Mesenchymal stem cell (in vitro differentiated cells and primary cell): ENCODE measurements around the gene TTC9B.
A peak's percentile ranks its signal among the peaks of the same experiment; 100 is the strongest.
"Not testable (repeated sequence)": the region's sequence is repeated elsewhere in the genome, so short reads cannot be mapped to it uniquely, and the experiment has no call there.

Experiments
- DNase-seq: peaks from one replicate; pipeline ENCODE4 v3.0.0-alpha.2; 2013
- H2AFZ ChIP-seq: one replicate; pipeline ENCODE4 v1.6.1; 2013; ENCODE audit warnings: low read depth, mild to moderate bottlenecking, control low read depth, inconsistent platforms, low read length, moderate library complexity
- H2AK5ac ChIP-seq: 2 replicates; pipeline ENCODE4 v1.6.1; 2013; ENCODE audit warnings: low read length, moderate library complexity, mild to moderate bottlenecking, inconsistent platforms; ENCODE audit not compliant: severe bottlenecking
- H2BK120ac ChIP-seq: one replicate; pipeline ENCODE4 v1.6.1; 2013; ENCODE audit warnings: low read depth, mild to moderate bottlenecking, inconsistent platforms, low read length, moderate library complexity
- H2BK12ac ChIP-seq, 2 experiments: one replicate each; pipeline ENCODE4 v1.6.1; 2013; ENCODE audit warnings: inconsistent platforms in 2 of 2, low read length in 2 of 2, mild to moderate bottlenecking in 2 of 2, moderate library complexity in 2 of 2, control low read depth in 1 of 2
- H2BK15ac ChIP-seq: one replicate; pipeline ENCODE4 v1.6.1; 2013; ENCODE audit warnings: mild to moderate bottlenecking, low read depth, inconsistent platforms; ENCODE audit not compliant: poor library complexity, severe bottlenecking
- H2BK5ac ChIP-seq: 2 replicates; pipeline ENCODE4 v1.6.1; 2013; ENCODE audit warnings: low read depth, mild to moderate bottlenecking, low read length, control low read depth, inconsistent platforms; ENCODE audit not compliant: poor library complexity, severe bottlenecking
- H3K14ac ChIP-seq, 2 experiments: one replicate each; pipeline ENCODE4 v1.6.1; 2013; ENCODE audit warnings: inconsistent platforms in 2 of 2, low read length in 2 of 2, control low read depth in 1 of 2, mild to moderate bottlenecking in 1 of 2, moderate library complexity in 1 of 2
- H3K18ac ChIP-seq, 2 experiments: one replicate each; pipeline ENCODE4 v1.6.1; 2013; ENCODE audit warnings: inconsistent platforms in 2 of 2, low read length in 2 of 2, control low read depth in 1 of 2, low read depth in 1 of 2, mild to moderate bottlenecking in 1 of 2
- H3K23ac ChIP-seq, 2 experiments: one replicate each; pipeline ENCODE4 v1.6.1; 2013; ENCODE audit warnings: inconsistent platforms in 2 of 2, low read length in 2 of 2, mild to moderate bottlenecking in 2 of 2, moderate library complexity in 2 of 2, control low read depth in 1 of 2
- H3K27ac ChIP-seq: 2 replicates; pipeline ENCODE4 v1.5.1; 2013; ENCODE audit warnings: mild to moderate bottlenecking, moderate library complexity, low read length, control low read depth, inconsistent platforms; ENCODE audit not compliant: poor library complexity, severe bottlenecking
- H3K27me3 ChIP-seq, 2 experiments: 2 replicates each; pipeline versions ENCODE4 v1.6.1 to v1.7.0; 2013; ENCODE audit warnings: low read length in 2 of 2, mild to moderate bottlenecking in 2 of 2, moderate library complexity in 2 of 2, control low read depth in 1 of 2, inconsistent platforms in 1 of 2; ENCODE audit not compliant: control insufficient read depth in 1 of 2, insufficient read depth in 1 of 2
- H3K36me3 ChIP-seq, 2 experiments: 2 replicates each; pipeline versions ENCODE4 v1.6.1 to v1.7.0; 2013; ENCODE audit warnings: low read length in 2 of 2, control low read depth in 1 of 2, inconsistent platforms in 1 of 2, low read depth in 1 of 2, mild to moderate bottlenecking in 1 of 2; ENCODE audit not compliant: insufficient read depth in 2 of 2, control insufficient read depth in 1 of 2
- H3K4ac ChIP-seq, 2 experiments: one replicate each; pipeline ENCODE4 v1.6.1; 2013; ENCODE audit warnings: inconsistent platforms in 2 of 2, low read length in 2 of 2, mild to moderate bottlenecking in 2 of 2, moderate library complexity in 2 of 2, control low read depth in 1 of 2, low read depth in 1 of 2
- H3K4me1 ChIP-seq: 2 replicates; pipeline ENCODE4 v1.6.1; 2013; ENCODE audit warnings: low read depth, low read length, control low read depth; ENCODE audit not compliant: control insufficient read depth, insufficient read depth
- H3K4me2 ChIP-seq: 2 replicates; pipeline ENCODE4 v1.6.1; 2013; ENCODE audit warnings: low read length, mild to moderate bottlenecking, inconsistent platforms; ENCODE audit not compliant: poor library complexity, severe bottlenecking
- H3K4me3 ChIP-seq, 2 experiments: 2 replicates each; pipeline versions ENCODE4 v1.5.1 to v1.7.0; 2013; ENCODE audit warnings: low read length in 2 of 2, mild to moderate bottlenecking in 2 of 2, control low read depth in 1 of 2, low read depth in 1 of 2; ENCODE audit not compliant: insufficient read depth in 1 of 2
- H3K79me1 ChIP-seq: replicated peaks from 2 replicates; pipeline ENCODE4 v1.6.1; 2013; ENCODE audit warnings: mild to moderate bottlenecking, control low read depth, low read length, inconsistent platforms; ENCODE audit not compliant: poor library complexity, severe bottlenecking
- H3K9ac ChIP-seq: 2 replicates; pipeline ENCODE4 v1.7.0; 2013; ENCODE audit warnings: mild to moderate bottlenecking, low read length, moderate library complexity
- H3K9me3 ChIP-seq: 2 replicates; pipeline ENCODE4 v1.7.0; 2013; ENCODE audit warnings: mild to moderate bottlenecking, low read length; ENCODE audit not compliant: control insufficient read depth
- H4K8ac ChIP-seq: one replicate; pipeline ENCODE4 v1.6.1; 2013; ENCODE audit warnings: inconsistent platforms, mild to moderate bottlenecking, low read length, moderate library complexity
- H4K91ac ChIP-seq: one replicate; pipeline ENCODE4 v1.6.1; 2013; ENCODE audit warnings: mild to moderate bottlenecking, low read length, inconsistent platforms
- WGBS: methylation state at CpG from one replicate; pipeline ENCODE4 v1.1.7; 2013; ENCODE audit warnings: mixed read lengths; 5-methylcytosine and 5-hydroxymethylcytosine counted together

Gene TTC9B

GRCh38 chr19:40219029-40219428, 845 bp upstream of the TTC9B start:
- H3K18ac ChIP-seq, H4K8ac ChIP-seq: not testable (repeated sequence)

GRCh38 chr19:40217027-40217810, 965 bp downstream of the TTC9B start:
- peaks cover 18% of the 10 kb centered on the region for H3K4me1 ChIP-seq
- H3K4me2 ChIP-seq = no peak overlapping the region
- no peak overlapping the region for H4K91ac ChIP-seq
- H3K79me1 ChIP-seq = no peaks in the 10 kb centered on the region
- H2BK15ac ChIP-seq = no peak overlapping the region
- no peak for DNase-seq
- no peak overlapping the region for H3K14ac ChIP-seq
- H4K8ac ChIP-seq = no peak overlapping the region
- H3K27me3 ChIP-seq = peaks cover 19 to 26% of the 10 kb centered on the region in 2 experiments
- H3K9me3 ChIP-seq = no peaks in the 10 kb centered on the region
- H2BK120ac ChIP-seq = no peak overlapping the region
- no peak overlapping the region for H2AK5ac ChIP-seq
- no peak overlapping the region for H3K18ac ChIP-seq
- no peak overlapping the region for H3K27ac ChIP-seq
- H2AFZ ChIP-seq = no peak overlapping the region
- peaks cover 10 to 28% of the 10 kb centered on the region in 2 experiments for H3K36me3 ChIP-seq
- no peak overlapping the region for H3K4ac ChIP-seq
- H3K4me3 ChIP-seq = no peak overlapping the region
- H2BK5ac ChIP-seq = no peak overlapping the region
- H3K23ac ChIP-seq = peak overlapping the region in 1 of 2 experiments; percentile 77
- WGBS = 13% methylated on average over 51 of the region's 54 CpGs
- no peak overlapping the region for H3K9ac ChIP-seq
- no peak overlapping the region for H2BK12ac ChIP-seq

More at GRCh38 chr19:40219029-40219428, 845 bp upstream of the TTC9B start:
- H3K9ac ChIP-seq, H3K23ac ChIP-seq, H2AK5ac ChIP-seq, H3K14ac ChIP-seq, H2BK12ac ChIP-seq, H2AFZ ChIP-seq, H3K27ac ChIP-seq, H2BK120ac ChIP-seq, DNase-seq, H3K4me3 ChIP-seq, H2BK5ac ChIP-seq, H4K91ac ChIP-seq, H3K4ac ChIP-seq, H3K79me1 ChIP-seq, H3K4me2 ChIP-seq, H2BK15ac ChIP-seq, H3K9me3 ChIP-seq, H3K36me3 ChIP-seq: not testable (repeated sequence)
- Histone ChIP-seq H3K27me3 (peaks cover 19 to 28% of the 10 kb centered on the region in 2 experiments), H3K4me1 (peaks cover 21% of the 10 kb centered on the region)
- 93% methylated on average over 4 of the region's 4 CpGs for WGBS

DNA sequence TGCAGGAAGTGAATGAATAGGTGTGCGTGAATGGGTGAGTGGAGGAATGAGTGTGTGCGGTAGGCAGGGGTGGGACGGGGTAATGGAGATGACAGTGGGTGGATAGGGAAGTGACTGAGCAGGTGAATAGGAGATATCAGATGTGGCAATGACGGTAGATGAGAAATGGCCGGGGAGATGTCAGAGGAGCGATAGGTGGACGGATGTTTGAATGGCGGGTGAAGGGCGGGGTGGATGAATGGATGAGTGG, 1.5 kb downstream of the TTC9B start:
- Histone ChIP-seq H2BK15ac (no peak overlapping the region), H3K4me2 (no peak overlapping the region), H3K27ac (no peak overlapping the region), H3K4me1 (peaks cover 17% of the 10 kb centered on the region), H3K14ac (no peak overlapping the region), H4K8ac (no peak overlapping the region), H2BK12ac (no peak overlapping the region), H2BK5ac (no peak overlapping the region), H3K4ac (no peak overlapping the region), H2AFZ (no peak overlapping the region), H3K18ac (no peak overlapping the region), H3K9ac (no peak overlapping the region), H2AK5ac (no peak overlapping the region), H3K36me3 (peaks cover 15 to 33% of the 10 kb centered on the region in 2 experiments), H3K79me1 (no peaks in the 10 kb centered on the region), H3K4me3 (no peak overlapping the region), H3K9me3 (no peaks in the 10 kb centered on the region), H2BK120ac (no peak overlapping the region), H3K23ac (no peak overlapping the region), H4K91ac (no peak overlapping the region), H3K27me3 (peaks cover 19 to 26% of the 10 kb centered on the region in 2 experiments)
- DNase-seq = no peak
- 38% methylated on average over 8 of the region's 9 CpGs for WGBS

DNA sequence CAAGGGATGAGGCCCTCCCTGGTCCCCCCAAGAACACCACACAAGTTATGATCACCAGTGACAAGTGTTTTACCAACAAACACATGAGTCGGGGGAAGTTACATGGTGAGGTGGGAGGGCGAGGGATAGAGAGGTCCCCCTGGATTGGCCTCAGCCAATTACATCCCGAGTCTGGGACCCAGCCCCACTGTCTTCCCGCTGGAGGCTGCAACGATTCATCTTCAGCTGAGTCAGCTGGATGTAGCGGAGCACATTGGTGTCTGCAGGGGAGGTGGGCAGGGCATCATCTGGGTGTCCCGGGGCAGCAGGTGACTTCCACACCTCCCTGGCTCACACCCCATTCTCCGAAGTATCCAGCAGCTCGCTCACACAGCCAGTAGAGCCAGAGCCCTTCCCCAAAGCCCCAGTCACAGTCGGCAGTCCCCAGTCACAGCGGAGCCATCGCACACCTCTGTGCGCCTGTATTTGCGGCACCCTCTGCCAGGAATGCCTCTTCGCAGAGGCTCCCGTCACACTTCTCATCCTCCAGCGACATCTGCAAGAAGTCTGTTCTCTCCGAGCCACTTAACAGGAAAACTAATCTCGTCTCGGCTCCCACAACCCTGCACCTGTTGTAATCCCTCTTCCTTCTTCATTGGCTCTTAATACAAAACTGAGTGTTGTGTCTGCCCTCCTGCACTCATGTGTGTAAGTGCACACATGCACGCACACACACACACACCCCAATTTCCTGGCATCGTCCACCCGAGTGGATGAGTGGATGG, 2.0 kb downstream of the TTC9B start:
- H3K14ac ChIP-seq = no peak overlapping the region
- H3K23ac ChIP-seq = no peak overlapping the region
- H2BK5ac ChIP-seq = no peak overlapping the region
- H3K79me1 ChIP-seq = no peaks in the 10 kb centered on the region
- H3K27ac ChIP-seq = no peak overlapping the region
- no peak overlapping the region for H2BK15ac ChIP-seq
- H3K4me1 ChIP-seq = peaks cover 17% of the 10 kb centered on the region
- WGBS = 71% methylated on average over 22 of the region's 23 CpGs
- H2AK5ac ChIP-seq = no peak overlapping the region
- H2BK120ac ChIP-seq = no peak overlapping the region
- H3K9me3 ChIP-seq = no peaks in the 10 kb centered on the region
- H2AFZ ChIP-seq = no peak overlapping the region
- H3K4ac ChIP-seq = no peak overlapping the region
- no peak overlapping the region for H4K91ac ChIP-seq
- no peak overlapping the region for H3K18ac ChIP-seq
- no peak overlapping the region for H3K4me2 ChIP-seq
- no peak for DNase-seq
- no peak overlapping the region for H3K4me3 ChIP-seq
- H3K36me3 ChIP-seq = peaks cover 16 to 33% of the 10 kb centered on the region in 2 experiments
- no peak overlapping the region for H2BK12ac ChIP-seq
- H3K27me3 ChIP-seq = peaks cover 19 to 26% of the 10 kb centered on the region in 2 experiments
- no peak overlapping the region for H3K9ac ChIP-seq
- no peak overlapping the region for H4K8ac ChIP-seq
